Retinal pigment epithelial cell (primary cell): ENCODE results near the gene ATP11B.

Experiments used
- DNase-seq: peaks from one replicate; pipeline ENCODE4 v3.0.0-alpha.2; 2010; ENCODE audit warnings: low read depth
- H3K4me3 ChIP-seq: 2 replicates; pipeline ENCODE4 v1.5.1; 2011; ENCODE audit warnings: mild to moderate bottlenecking, low read length, control low read depth, moderate library complexity
- TF ChIP-seq, protein P1 (sequence below): conservative IDR thresholded peaks from 2 replicates; pipeline ENCODE4 v1.5.1; 2011; ENCODE audit warnings: low read depth, low read length, control low read depth, inconsistent platforms

The ATP11B gene

DNA sequence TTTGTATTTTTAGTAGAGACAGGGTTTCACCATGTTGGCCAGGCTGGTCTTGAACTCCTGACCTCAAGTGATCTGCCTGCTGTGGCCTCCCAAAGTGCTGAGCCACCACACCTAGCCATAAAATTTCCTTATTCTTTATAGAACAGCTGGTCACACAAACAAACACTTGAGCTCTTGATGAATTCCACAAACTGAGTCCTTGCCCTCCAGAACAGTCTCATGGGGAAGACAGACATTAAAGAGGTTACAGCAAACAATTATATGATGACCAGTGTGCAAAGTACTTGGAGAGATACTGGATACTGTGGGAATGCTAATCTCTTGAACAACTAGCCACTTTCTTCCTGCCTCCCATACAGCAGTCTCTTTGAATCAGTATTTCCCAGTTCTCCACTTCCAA lies 7.5 kb upstream of the ATP11B start:
- no peak overlapping the region for H3K4me3 ChIP-seq
- TF ChIP-seq, protein P1, sequence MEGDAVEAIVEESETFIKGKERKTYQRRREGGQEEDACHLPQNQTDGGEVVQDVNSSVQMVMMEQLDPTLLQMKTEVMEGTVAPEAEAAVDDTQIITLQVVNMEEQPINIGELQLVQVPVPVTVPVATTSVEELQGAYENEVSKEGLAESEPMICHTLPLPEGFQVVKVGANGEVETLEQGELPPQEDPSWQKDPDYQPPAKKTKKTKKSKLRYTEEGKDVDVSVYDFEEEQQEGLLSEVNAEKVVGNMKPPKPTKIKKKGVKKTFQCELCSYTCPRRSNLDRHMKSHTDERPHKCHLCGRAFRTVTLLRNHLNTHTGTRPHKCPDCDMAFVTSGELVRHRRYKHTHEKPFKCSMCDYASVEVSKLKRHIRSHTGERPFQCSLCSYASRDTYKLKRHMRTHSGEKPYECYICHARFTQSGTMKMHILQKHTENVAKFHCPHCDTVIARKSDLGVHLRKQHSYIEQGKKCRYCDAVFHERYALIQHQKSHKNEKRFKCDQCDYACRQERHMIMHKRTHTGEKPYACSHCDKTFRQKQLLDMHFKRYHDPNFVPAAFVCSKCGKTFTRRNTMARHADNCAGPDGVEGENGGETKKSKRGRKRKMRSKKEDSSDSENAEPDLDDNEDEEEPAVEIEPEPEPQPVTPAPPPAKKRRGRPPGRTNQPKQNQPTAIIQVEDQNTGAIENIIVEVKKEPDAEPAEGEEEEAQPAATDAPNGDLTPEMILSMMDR: no peak
- no peak for DNase-seq

DNA sequence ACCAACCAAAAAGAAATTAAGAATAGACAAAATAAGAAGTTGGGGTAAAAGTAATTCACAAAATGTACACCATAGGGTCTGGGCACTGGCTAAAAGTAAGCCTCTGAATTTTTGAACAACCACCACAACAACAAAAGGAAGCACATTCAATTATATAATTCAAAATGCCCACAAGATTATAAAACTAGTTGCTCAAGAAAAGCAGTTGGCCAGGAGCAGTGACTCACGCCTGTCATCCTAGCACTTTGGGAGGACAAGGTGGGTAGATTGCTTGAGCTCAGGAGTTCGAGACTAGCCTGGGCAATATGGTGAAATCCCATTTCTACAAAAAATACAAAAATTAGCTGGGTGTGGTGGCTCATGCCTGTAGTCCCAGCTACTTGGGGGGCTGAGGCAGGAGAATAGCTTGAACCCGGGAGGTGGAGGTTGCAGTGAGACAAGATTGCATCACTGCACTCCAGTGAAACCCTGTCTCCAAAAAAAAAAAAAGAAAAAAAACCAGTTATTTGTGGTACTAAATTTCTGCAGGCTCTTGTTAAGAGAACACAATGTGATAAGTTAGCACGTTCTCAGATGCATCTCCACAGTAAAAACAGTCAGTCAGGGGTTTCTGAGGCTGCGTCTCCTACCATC lies 6.6 kb upstream of the ATP11B start:
- DNase-seq: no peak
- no peak overlapping the region for H3K4me3 ChIP-seq
- TF ChIP-seq, protein P1: no peak

DNA sequence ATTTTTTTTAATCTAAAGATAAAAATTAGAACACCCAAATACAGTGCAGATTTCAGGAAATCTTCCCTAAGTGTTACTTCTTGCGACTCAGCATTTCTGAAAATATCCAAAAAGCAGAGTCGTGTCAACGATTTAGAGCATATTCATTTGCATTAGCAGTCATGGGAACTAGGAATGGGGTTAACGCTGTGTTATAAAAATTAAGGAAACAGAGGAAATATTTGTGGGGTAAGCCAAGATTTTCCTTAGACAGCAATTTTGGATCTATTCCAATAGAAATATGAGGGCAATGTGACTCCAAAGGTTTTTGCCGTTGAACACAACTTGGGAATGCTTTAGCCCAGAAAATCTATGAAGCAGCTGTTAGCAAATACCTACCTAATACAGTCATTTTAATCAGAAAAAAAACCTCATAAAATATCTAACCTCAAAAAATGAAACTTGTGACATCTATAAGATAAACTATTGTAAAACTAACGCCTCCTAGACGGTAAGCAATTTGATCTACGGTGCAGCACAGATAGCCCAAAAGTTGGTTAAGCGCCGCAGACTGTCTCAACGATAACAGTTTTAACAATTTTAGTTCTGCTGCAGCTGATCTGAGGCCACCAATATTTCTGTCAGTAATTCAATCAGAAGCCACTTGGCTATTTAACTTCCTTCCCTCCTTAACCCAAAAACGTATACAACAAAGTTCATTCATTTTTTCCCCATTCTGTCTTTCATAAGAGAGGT lies 5.8 kb upstream of the ATP11B start:
- no peak overlapping the region for H3K4me3 ChIP-seq
- DNase-seq: no peak
- TF ChIP-seq, protein P1: no peak

DNA sequence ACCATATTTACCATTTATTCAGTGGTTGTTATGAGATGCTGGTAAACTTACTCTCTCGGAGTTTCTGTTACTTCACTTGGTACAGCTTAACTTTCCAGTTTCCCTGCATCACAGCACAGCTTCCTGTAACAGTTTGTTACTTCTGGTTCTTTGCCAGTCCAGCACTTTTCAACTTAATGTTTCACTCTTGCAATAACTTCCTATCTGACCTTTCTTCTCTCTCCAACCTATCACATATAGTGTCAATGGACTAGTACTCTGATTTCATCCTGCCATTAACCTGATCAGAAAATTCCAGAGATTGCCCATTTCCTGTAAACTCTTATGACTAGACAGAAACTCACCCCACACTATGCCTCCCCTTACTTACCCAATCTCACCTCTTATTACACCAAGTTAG lies 3.9 kb upstream of the ATP11B start:
- DNase-seq: no peak
- TF ChIP-seq, protein P1: no peak
- no peak overlapping the region for H3K4me3 ChIP-seq

DNA sequence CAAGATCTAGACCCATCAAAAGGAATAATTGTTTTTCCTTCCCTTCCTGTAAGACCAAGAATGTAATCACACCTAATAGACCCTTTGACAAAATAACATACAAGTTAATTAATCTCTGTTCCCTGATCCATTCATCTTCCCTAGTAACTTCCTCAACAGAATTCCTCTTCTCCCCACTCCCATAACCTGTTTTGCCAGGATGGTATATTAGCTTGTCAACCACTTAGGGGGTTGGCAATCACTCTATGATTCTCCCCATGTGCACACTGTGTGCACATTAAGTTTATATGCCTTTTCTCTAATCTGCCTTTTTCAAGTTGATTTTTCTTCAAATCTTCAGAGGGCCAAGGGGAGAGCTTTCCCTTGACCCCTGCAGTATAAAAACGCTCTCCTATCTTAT lies 2.7 kb upstream of the ATP11B start:
- no peak for DNase-seq
- H3K4me3 ChIP-seq: no peak overlapping the region
- TF ChIP-seq, protein P1: no peak

DNA sequence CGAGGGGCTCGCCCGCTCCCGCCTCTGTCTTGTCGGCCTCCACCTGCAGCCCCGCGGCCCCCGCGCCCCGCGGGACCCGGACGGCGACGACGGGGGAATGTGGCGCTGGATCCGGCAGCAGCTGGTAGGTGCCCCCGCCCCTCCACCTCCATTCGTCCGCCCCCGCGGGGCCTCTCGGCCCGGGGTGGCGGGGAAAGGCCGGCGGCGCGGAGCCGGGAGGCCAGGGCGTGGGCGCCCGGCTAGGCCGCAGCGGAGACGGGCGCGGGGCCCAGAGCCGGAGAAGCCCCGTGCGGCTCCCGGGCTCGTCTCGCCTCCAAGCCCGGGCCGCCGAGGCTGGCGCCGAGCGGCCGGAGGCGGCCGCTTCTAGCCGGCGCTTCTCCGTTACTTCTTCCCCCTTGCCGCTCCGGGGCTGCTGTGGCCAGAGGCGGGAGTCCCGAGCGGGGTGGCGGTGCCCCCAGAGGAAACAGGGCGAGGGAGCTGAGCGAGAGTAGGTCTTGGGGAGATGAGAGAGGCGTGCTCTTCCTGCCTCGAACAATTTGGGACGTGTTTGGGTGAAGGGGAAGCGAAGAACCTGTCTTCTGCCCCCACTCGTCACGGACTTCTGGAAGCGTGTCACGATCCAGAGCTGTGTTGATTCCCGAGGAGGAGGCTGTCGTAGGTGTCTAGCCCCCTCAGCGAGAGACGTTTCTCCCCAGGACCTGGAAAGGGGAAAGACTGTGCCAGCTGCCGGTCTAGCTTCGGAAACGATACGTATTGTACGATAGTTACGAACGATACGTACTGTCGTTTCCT lies 555 bp downstream of the ATP11B start:
- DNase-seq: no peak
- peak overlapping the region; percentile 94 for H3K4me3 ChIP-seq
- TF ChIP-seq, protein P1: no peak
